Cardiac septum (tissue), 1 donor: Measurements from ENCODE around the gene AP5B1. TPM values are rescaled to one million over a fixed set of nuclear protein-coding genes. Genes with fewer than 3 reads are reported as not detected.

Experiments used
- DNase-seq: peaks from one replicate; pipeline ENCODE4 v3.0.0-alpha.2; 2020; ENCODE audit warnings: low spot score
- intact Hi-C: fragments of 100-400 bp; cut with DNase I; formaldehyde crosslinking; loops from one replicate; pipeline ENCODE4 v1.14.0; 2022
- total RNA-seq: library from RNA; stranded (reverse); fragmentation: NEBNext Ultra II Directional; extraction: Animal tissue kit (Norgen Biotek cat#: 25700); gene quantifications from one replicate; pipeline ENCODE4 v1.2.1, GENCODE V29; 2021
- donor health status: DM: no; HTN: no; CAD: no.

The AP5B1 gene
- total RNA-seq, 1 donor from 2014 or later = 8.7 TPM

DNA sequence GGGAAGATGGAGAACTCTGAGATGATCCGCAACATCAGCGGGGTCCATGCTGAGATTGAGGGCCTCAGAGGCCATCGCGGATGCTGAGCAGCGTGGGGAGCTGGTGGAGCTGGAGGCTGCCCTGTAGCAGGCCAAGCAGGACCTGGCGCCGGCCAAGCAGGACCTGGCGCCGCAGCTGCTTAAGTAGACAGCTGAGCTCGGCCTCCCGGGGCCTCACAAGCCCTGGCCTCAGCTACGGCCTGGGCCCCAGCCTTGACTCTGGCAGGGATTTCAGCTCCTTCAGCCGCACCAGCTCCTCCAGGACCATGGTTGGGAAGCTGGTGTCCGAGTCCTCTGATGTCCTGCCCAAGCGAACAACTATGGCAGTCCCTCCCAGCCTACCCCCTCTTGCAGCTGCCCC, 52.9 kb downstream of the AP5B1 start:
- no peak for DNase-seq
- intact Hi-C loops = no loop called here

DNA sequence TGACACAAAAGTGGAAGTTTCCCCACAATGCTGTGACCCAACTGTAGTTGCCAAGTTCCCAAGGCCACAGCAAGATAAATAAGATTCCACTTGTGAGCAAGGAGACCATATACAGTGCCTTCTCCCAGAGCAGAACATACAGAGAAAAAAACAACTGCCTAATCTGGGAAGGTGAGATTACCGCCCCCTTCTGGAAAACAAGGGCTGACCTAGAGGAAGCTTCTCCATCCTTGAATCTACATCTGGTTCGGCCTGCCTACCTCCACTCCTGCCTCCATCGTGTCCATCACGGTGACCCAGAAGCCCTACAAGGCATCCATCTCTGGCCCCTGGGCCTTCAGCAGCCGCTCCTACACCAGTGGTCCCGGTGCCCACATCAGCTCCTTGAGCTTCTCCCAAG, 54.1 kb downstream of the AP5B1 start:
- no peak for DNase-seq
- intact Hi-C loops = no loop called here

Other genes starting within 250 kb of the AP5B1 start
- gene LTBP3, start 222.6 kb downstream of the AP5B1 start, total RNA-seq = 148 TPM
- gene ZNRD2, start 210.5 kb downstream of the AP5B1 start, total RNA-seq = 28.3 TPM
- 47.4 TPM for gene FAM89B, start 208.4 kb downstream of the AP5B1 start, total RNA-seq
- 174 TPM for gene EHBP1L1, start 204.9 kb downstream of the AP5B1 start, total RNA-seq
- 1.5 TPM for gene KCNK7, start 185.2 kb downstream of the AP5B1 start, total RNA-seq
- 42.5 TPM for gene MAP3K11, start 166.8 kb downstream of the AP5B1 start, total RNA-seq
- gene PCNX3, start 165.2 kb downstream of the AP5B1 start, total RNA-seq = 15.9 TPM
- 29.7 TPM for gene SIPA1, start 142.9 kb downstream of the AP5B1 start, total RNA-seq
- gene RELA, start 118.1 kb downstream of the AP5B1 start, total RNA-seq = 45.0 TPM
- 49.2 TPM for gene KAT5, start 68.7 kb downstream of the AP5B1 start, total RNA-seq
- 48.8 TPM for gene RNASEH2C, start 60.2 kb downstream of the AP5B1 start, total RNA-seq
- gene OVOL1, start 6.1 kb upstream of the AP5B1 start, total RNA-seq = not detected
- gene SNX32, start 53.0 kb upstream of the AP5B1 start, total RNA-seq = 0.54 TPM
- gene CFL1, start 77.2 kb upstream of the AP5B1 start, total RNA-seq = 434 TPM
- 37.6 TPM for gene MUS81, start 79.5 kb upstream of the AP5B1 start, total RNA-seq
- gene EFEMP2, start 91.8 kb upstream of the AP5B1 start, total RNA-seq = 118 TPM
- 0.83 TPM for gene CTSW, start 98.9 kb upstream of the AP5B1 start, total RNA-seq
- 62.6 TPM for gene FIBP, start 107.5 kb upstream of the AP5B1 start, total RNA-seq
- 66.2 TPM for gene CCDC85B, start 109.7 kb upstream of the AP5B1 start, total RNA-seq
- gene FOSL1, start 119.4 kb upstream of the AP5B1 start, total RNA-seq = 2.0 TPM
- gene C11orf68, start 138.1 kb upstream of the AP5B1 start, total RNA-seq = 45.2 TPM
- gene DRAP1, start 138.4 kb upstream of the AP5B1 start, total RNA-seq = 113 TPM
- not detected for gene TSGA10IP, start 164.5 kb upstream of the AP5B1 start, total RNA-seq
- 35.9 TPM for gene SART1, start 180.8 kb upstream of the AP5B1 start, total RNA-seq
- gene EIF1AD, start 221.2 kb upstream of the AP5B1 start, total RNA-seq = 18.1 TPM
- gene BANF1, start 221.5 kb upstream of the AP5B1 start, total RNA-seq = 195 TPM
- 1.5 TPM for gene CST6, start 231.0 kb upstream of the AP5B1 start, total RNA-seq
- 0.13 TPM for gene CATSPER1, start 245.5 kb upstream of the AP5B1 start, total RNA-seq